OCI-LY1 (cell line): ENCODE measurements around the gene PTPRQ.

ENCODE experiments used
- H2AFZ ChIP-seq: fragments of 200-600 bp; sonication (generic), shearing (Covaris generic); 2 replicates; pipeline ENCODE4 v1.6.0; 2014; ENCODE audit warnings: antibody characterized with exemption, mild to moderate bottlenecking, low read length
- H3F3A ChIP-seq: fragments of 200-600 bp; sonication (generic), shearing (Covaris generic); 2 replicates; pipeline ENCODE4 v1.6.0; 2014; ENCODE audit warnings: mild to moderate bottlenecking, antibody characterized with exemption, low read length, moderate library complexity; ENCODE audit not compliant: insufficient read depth
- H3K27ac ChIP-seq: fragments of 200-600 bp; sonication (generic); 2 replicates; pipeline ENCODE4 v1.5.1; 2014; ENCODE audit warnings: low read length, mixed run types, mild to moderate bottlenecking, low read depth; ENCODE audit not compliant: poor library complexity, severe bottlenecking
- H3K27me3 ChIP-seq: fragments of 200-600 bp; sonication (generic); 2 replicates; pipeline ENCODE4 v1.6.0; 2014; ENCODE audit warnings: antibody characterized with exemption, mild to moderate bottlenecking, low read length, moderate library complexity; ENCODE audit not compliant: insufficient read depth
- H3K36me3 ChIP-seq: fragments of 200-600 bp; sonication (generic); 2 replicates; pipeline ENCODE4 v1.6.1; 2014; ENCODE audit warnings: mild to moderate bottlenecking, antibody characterized with exemption, low read length, moderate library complexity, mixed read lengths; ENCODE audit not compliant: insufficient read depth
- H3K4me1 ChIP-seq: fragments of 200-600 bp; sonication (generic); 2 replicates; pipeline ENCODE4 v1.5.1; 2014; ENCODE audit warnings: mild to moderate bottlenecking, low read length, moderate library complexity; ENCODE audit not compliant: insufficient read depth, severe bottlenecking
- H3K4me2 ChIP-seq: fragments of 200-600 bp; sonication (generic), shearing (Covaris generic); 2 replicates; pipeline ENCODE4 v1.6.1; 2014; ENCODE audit warnings: low read length
- H3K4me3 ChIP-seq: fragments of 200-600 bp; sonication (generic); 2 replicates; pipeline ENCODE4 v1.5.1; 2014; ENCODE audit warnings: low read length, low read depth, mild to moderate bottlenecking, mixed read lengths; ENCODE audit not compliant: poor library complexity, severe bottlenecking
- H3K79me2 ChIP-seq: fragments of 200-600 bp; shearing (Covaris generic); 2 replicates; pipeline ENCODE4 v1.6.1; 2016; ENCODE audit warnings: mixed run types, low read length, mixed read lengths; ENCODE audit not compliant: insufficient read depth
- H3K9ac ChIP-seq: fragments of 200-600 bp; sonication (generic), shearing (Covaris generic); 2 replicates; pipeline ENCODE4 v1.6.1; 2014; ENCODE audit warnings: mild to moderate bottlenecking, low read length, mixed read lengths
- H3K9me2 ChIP-seq: fragments of 200-600 bp; sonication (generic), shearing (Covaris generic); 2 replicates; pipeline ENCODE4 v1.6.1; 2014; ENCODE audit warnings: low read depth, mild to moderate bottlenecking, low read length, mixed read lengths
- H3K9me3 ChIP-seq: fragments of 200-600 bp; shearing (Covaris generic); 2 replicates; pipeline ENCODE4 v1.6.1; 2014; ENCODE audit warnings: low read length, mixed read lengths
- H4K20me1 ChIP-seq: fragments of 200-600 bp; sonication (generic), shearing (Covaris generic); 2 replicates; pipeline ENCODE4 v1.6.0; 2016; ENCODE audit warnings: mild to moderate bottlenecking, low read length; ENCODE audit not compliant: insufficient read depth
- CTCF ChIP-seq: fragments of 200-600 bp; sonication (generic), shearing (Covaris generic); IDR thresholded peaks from 2 replicates; pipeline ENCODE4 v1.5.1; 2017; ENCODE audit warnings: mild to moderate bottlenecking, antibody characterized with exemption, low read length, moderate library complexity, mixed read lengths
- EZH2 ChIP-seq: fragments of 200-600 bp; sonication (generic), shearing (Covaris generic); IDR thresholded peaks from 2 replicates; pipeline ENCODE4 v1.8.0; 2017; ENCODE audit warnings: borderline replicate concordance, mixed run types, mild to moderate bottlenecking, antibody characterized with exemption, low read length, moderate library complexity, mixed read lengths

PTPRQ gene

GRCh38 chr12:80701388-80701787 lies 257.4 kb downstream of the PTPRQ start:
- Histone ChIP-seq H3K4me1 (no peaks in the 10 kb centered on the region), H3K79me2 (no peaks in the 10 kb centered on the region), H3F3A (no peaks in the 10 kb centered on the region), H3K27ac (no peak overlapping the region), H3K9ac (no peak overlapping the region), H3K4me3 (no peak overlapping the region), H3K9me2 (no peaks in the 10 kb centered on the region), H3K27me3 (no peaks in the 10 kb centered on the region), H4K20me1 (no peaks in the 10 kb centered on the region), H3K4me2 (no peak overlapping the region), H3K36me3 (no peaks in the 10 kb centered on the region), H3K9me3 (no peaks in the 10 kb centered on the region), H2AFZ (no peak overlapping the region)
- TF ChIP-seq EZH2 (no peak), CTCF (no peak)

- Histone ChIP-seq H4K20me1 (no peaks in the 10 kb centered on the region), H3K9me2 (no peaks in the 10 kb centered on the region), H3F3A (no peaks in the 10 kb centered on the region), H3K4me2 (no peak overlapping the region), H2AFZ (no peak overlapping the region), H3K79me2 (no peaks in the 10 kb centered on the region), H3K36me3 (no peaks in the 10 kb centered on the region), H3K9me3 (no peaks in the 10 kb centered on the region), H3K9ac (no peak overlapping the region), H3K27me3 (no peaks in the 10 kb centered on the region), H3K4me1 (no peaks in the 10 kb centered on the region), H3K4me3 (no peak overlapping the region), H3K27ac (no peak overlapping the region)
- TF ChIP-seq CTCF (no peak), EZH2 (no peak)
Observed at GRCh38 chr12:80702889-80703805, 259.1 kb downstream of the PTPRQ start.

GRCh38 chr12:80704420-80704819 lies 260.4 kb downstream of the PTPRQ start:
- H3K9me2 ChIP-seq: no peaks in the 10 kb centered on the region
- no peak overlapping the region for H3K4me2 ChIP-seq
- H3F3A ChIP-seq: no peaks in the 10 kb centered on the region
- no peaks in the 10 kb centered on the region for H3K27me3 ChIP-seq
- H3K27ac ChIP-seq: no peak overlapping the region
- H3K36me3 ChIP-seq: no peaks in the 10 kb centered on the region
- TF ChIP-seq CTCF: no peak
- no peak for TF ChIP-seq EZH2
- no peak overlapping the region for H3K9ac ChIP-seq
- H3K9me3 ChIP-seq: no peaks in the 10 kb centered on the region
- H4K20me1 ChIP-seq: no peaks in the 10 kb centered on the region
- H3K79me2 ChIP-seq: no peaks in the 10 kb centered on the region
- H2AFZ ChIP-seq: no peak overlapping the region
- no peaks in the 10 kb centered on the region for H3K4me1 ChIP-seq
- H3K4me3 ChIP-seq: no peak overlapping the region
